Breast epithelium (tissue), 4 donors: ENCODE results near the gene C10orf62. TPM values are rescaled to one million over a fixed set of nuclear protein-coding genes. Genes with fewer than 3 reads are reported as not detected.
A peak's percentile ranks its signal among the peaks of the same experiment; 100 is the strongest.

Experiments used
- DNase-seq, 2 donors: peaks; one replicate each; pipeline ENCODE4 v3.0.0-alpha.2; 2019; ENCODE audit warnings: low spot score in 2 of 2
- H3K27ac ChIP-seq, 2 donors: fragments of 200-600 bp; sonication (generic) in 1 of 2; one replicate each; pipeline ENCODE4 v1.5.1; 2016 to 2019; ENCODE audit warnings: mild to moderate bottlenecking in 1 of 2
- H3K27me3 ChIP-seq, 2 donors: fragments of 200-600 bp; sonication (generic) in 1 of 2; one replicate each; pipeline versions ENCODE4 v1.5.1 to v1.6.0; 2017 to 2019; ENCODE audit warnings: control low read depth in 1 of 2, mild to moderate bottlenecking in 1 of 2
- H3K36me3 ChIP-seq: fragments of 200-600 bp; one replicate; pipeline ENCODE4 v1.5.1; 2019
- H3K4me1 ChIP-seq, 2 donors: fragments of 200-600 bp; sonication (generic); one replicate each; pipeline ENCODE4 v1.5.1; 2016 to 2019; ENCODE audit warnings: control low read depth in 1 of 2
- H3K4me3 ChIP-seq, 3 donors: fragments of 200-600 bp; sonication (generic); 1 replicate in 2 of 3; 2 replicates in 1 of 3; pipeline ENCODE4 v1.5.1; 2016 to 2019; ENCODE audit warnings: mild to moderate bottlenecking in 3 of 3, moderate library complexity in 2 of 3
- H3K9me3 ChIP-seq, 2 donors: fragments of 200-600 bp; sonication (generic) in 1 of 2; one replicate each; pipeline ENCODE4 v1.5.1; 2016 to 2019; ENCODE audit warnings: control low read depth in 1 of 2
- POLR2A ChIP-seq: fragments of 450-650 bp; IDR thresholded peaks from one replicate; pipeline ENCODE4 v1.6.1; 2016; ENCODE audit warnings: antibody characterized with exemption, mild to moderate bottlenecking, moderate library complexity
- POLR2AphosphoS5 ChIP-seq, 3 donors: sonication (generic); formaldehyde crosslinking; IDR thresholded peaks; one replicate each; pipeline ENCODE4 v1.6.1; 2017; ENCODE audit warnings: antibody characterized with exemption in 3 of 3
- intact Hi-C: fragments of 100-400 bp; cut with DNase I; formaldehyde crosslinking; loops from one replicate; pipeline ENCODE4 v1.15.1; 2023; ENCODE audit warnings: low total_unique reads
- total RNA-seq, 3 donors: library from RNA; depleted of rRNA; stranded (reverse); fragments of >200 nt; gene quantifications; one replicate each; pipeline ENCODE4 v1.1.0, GENCODE V29; 2016
- TF ChIP-seq, protein P1 (sequence below), 3 donors: fragments of 450-650 bp; IDR thresholded peaks; one replicate each; pipeline ENCODE4 v1.5.1; 2016 to 2017; ENCODE audit warnings: antibody characterized with exemption in 3 of 3, mild to moderate bottlenecking in 3 of 3, moderate library complexity in 3 of 3

Gene C10orf62
- total RNA-seq, 3 donors from 2014 or later = 0.32 to 0.33 TPM; not detected in 1

- TF ChIP-seq, protein P1, sequence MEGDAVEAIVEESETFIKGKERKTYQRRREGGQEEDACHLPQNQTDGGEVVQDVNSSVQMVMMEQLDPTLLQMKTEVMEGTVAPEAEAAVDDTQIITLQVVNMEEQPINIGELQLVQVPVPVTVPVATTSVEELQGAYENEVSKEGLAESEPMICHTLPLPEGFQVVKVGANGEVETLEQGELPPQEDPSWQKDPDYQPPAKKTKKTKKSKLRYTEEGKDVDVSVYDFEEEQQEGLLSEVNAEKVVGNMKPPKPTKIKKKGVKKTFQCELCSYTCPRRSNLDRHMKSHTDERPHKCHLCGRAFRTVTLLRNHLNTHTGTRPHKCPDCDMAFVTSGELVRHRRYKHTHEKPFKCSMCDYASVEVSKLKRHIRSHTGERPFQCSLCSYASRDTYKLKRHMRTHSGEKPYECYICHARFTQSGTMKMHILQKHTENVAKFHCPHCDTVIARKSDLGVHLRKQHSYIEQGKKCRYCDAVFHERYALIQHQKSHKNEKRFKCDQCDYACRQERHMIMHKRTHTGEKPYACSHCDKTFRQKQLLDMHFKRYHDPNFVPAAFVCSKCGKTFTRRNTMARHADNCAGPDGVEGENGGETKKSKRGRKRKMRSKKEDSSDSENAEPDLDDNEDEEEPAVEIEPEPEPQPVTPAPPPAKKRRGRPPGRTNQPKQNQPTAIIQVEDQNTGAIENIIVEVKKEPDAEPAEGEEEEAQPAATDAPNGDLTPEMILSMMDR (IDR thresholded peaks at IDR 0.05) = no peak
- no peak for TF ChIP-seq POLR2AphosphoS5 (IDR thresholded peaks at IDR 0.05)
- no peak for TF ChIP-seq POLR2A
- intact Hi-C loops = no loop called here
- Histone ChIP-seq H3K27me3 (no peaks in the 10 kb centered on the region), H3K27ac (no peak overlapping the region), H3K4me3 (no peak overlapping the region), H3K36me3 (no peaks in the 10 kb centered on the region), H3K4me1 (no peaks in the 10 kb centered on the region), H3K9me3 (no peaks in the 10 kb centered on the region)
- no peak for DNase-seq
Measured at GRCh38 chr10:97600616-97601015, 11.1 kb downstream of the C10orf62 start.

- H3K36me3 ChIP-seq = no peaks in the 10 kb centered on the region
- H3K27ac ChIP-seq = no peak overlapping the region
- H3K9me3 ChIP-seq = no peaks in the 10 kb centered on the region
- TF ChIP-seq POLR2AphosphoS5 (IDR thresholded peaks at IDR 0.05) = no peak
- TF ChIP-seq, protein P1 (IDR thresholded peaks at IDR 0.05) = no peak
- no peak for TF ChIP-seq POLR2A
- intact Hi-C loops = no loop called here
- H3K4me3 ChIP-seq = no peak overlapping the region
- peak in 1 of 2 donors; percentile 50 for DNase-seq
- no peaks in the 10 kb centered on the region for H3K4me1 ChIP-seq
- H3K27me3 ChIP-seq = no peaks in the 10 kb centered on the region
Measured at GRCh38 chr10:97601268-97602215, 12.0 kb downstream of the C10orf62 start.

DNA sequence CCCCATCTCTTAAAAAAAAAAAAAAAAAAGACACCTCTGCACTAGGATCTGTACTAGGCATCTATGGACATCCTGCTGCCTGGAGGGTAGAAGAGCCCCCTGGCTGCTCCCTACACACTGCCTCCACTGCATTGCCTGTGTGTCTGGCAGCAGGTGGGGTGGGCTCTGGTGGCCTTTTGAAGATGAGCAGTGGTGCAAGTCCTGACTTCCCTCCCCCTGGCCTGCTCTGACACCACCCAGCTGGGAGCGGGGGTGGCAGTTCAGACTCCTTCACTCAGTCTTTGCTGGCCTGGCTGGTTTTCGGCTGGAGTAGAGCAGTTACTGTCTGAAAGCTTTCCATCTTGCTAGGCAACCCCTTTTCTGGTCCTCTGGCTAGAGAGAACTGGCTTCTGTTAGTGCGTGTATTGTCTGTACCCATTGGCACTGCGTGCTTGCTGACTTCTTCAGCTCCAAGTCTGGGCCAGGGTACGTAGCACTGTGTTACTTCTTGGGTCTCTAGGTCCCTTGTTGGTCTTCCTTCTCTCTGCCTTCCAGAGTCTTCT lies 17.6 kb downstream of the C10orf62 start:
- no peak for DNase-seq
- Histone ChIP-seq H3K27me3 (no peaks in the 10 kb centered on the region), H3K36me3 (no peaks in the 10 kb centered on the region), H3K4me3 (no peak overlapping the region), H3K27ac (no peak overlapping the region), H3K4me1 (no peaks in the 10 kb centered on the region), H3K9me3 (no peaks in the 10 kb centered on the region)
- intact Hi-C loops = no loop called here
- no peak for TF ChIP-seq POLR2AphosphoS5 (IDR thresholded peaks at IDR 0.05)
- TF ChIP-seq, protein P1 (IDR thresholded peaks at IDR 0.05) = no peak
- no peak for TF ChIP-seq POLR2A

GRCh38 chr10:97608991-97609561 lies 19.6 kb downstream of the C10orf62 start:
- Histone ChIP-seq H3K9me3 (no peaks in the 10 kb centered on the region), H3K27ac (no peak overlapping the region), H3K27me3 (no peaks in the 10 kb centered on the region), H3K4me1 (no peaks in the 10 kb centered on the region), H3K36me3 (no peaks in the 10 kb centered on the region), H3K4me3 (no peak overlapping the region)
- TF ChIP-seq, protein P1 (IDR thresholded peaks at IDR 0.05) = no peak
- no peak for TF ChIP-seq POLR2AphosphoS5 (IDR thresholded peaks at IDR 0.05)
- TF ChIP-seq POLR2A = no peak
- intact Hi-C loops = no loop called here
- no peak for DNase-seq

DNA sequence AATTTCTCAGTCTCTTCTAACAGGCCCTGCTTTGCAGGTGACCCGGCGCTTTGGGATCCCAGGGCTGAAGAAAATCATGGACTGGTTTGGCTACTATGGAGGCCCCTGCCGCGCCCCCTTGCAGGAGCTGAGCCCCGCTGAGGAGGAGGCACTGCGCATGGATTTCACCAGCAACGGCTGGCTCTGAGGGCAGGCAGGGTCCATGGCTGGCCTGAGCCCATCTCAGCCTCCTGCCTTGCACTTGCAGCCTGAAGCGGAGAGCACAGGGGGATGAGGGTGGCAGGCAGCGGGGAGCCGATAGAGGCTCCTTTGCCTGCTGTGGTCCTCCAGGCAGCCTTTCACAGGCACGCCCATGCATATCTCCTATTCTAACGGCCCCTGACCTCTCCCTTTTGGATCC lies 22.0 kb downstream of the C10orf62 start:
- TF ChIP-seq, protein P1 (IDR thresholded peaks at IDR 0.05) = no peak
- no peak for TF ChIP-seq POLR2A
- intact Hi-C loops = no loop called here

More for the DNA sequence above, 22.0 kb downstream of the C10orf62 start:
- DNase-seq = no peak
- Histone ChIP-seq H3K4me1 (no peaks in the 10 kb centered on the region), H3K36me3 (no peaks in the 10 kb centered on the region), H3K27ac (no peak overlapping the region), H3K27me3 (no peaks in the 10 kb centered on the region), H3K4me3 (no peak overlapping the region), H3K9me3 (no peaks in the 10 kb centered on the region)
